GM13977 (cell line): ENCODE measurements around the gene CCDC9B.

ENCODE experiments used
- DNase-seq: peaks from one replicate; pipeline ENCODE4 v3.0.0; 2012; ENCODE audit warnings: low spot score
- CTCF ChIP-seq: IDR thresholded peaks from 2 replicates; pipeline ENCODE4 v1.5.1; 2012; ENCODE audit warnings: mild to moderate bottlenecking, control low read depth; ENCODE audit not compliant: insufficient read depth; ENCODE audit errors: extremely low read depth, missing control alignments
- in situ Hi-C: fragments of 300-500 bp; cut with MboI; formaldehyde crosslinking; loops from one replicate; pipeline ENCODE4 v1.12.0; 2022; ENCODE audit warnings: low sequenced_read_pairs, low pct_unique_long_range_greater_than_20kb, mixed read lengths, inconsistent platforms; ENCODE audit not compliant: unreplicated experiment

The CCDC9B gene

GRCh38 chr15:40331026-40331425, 9.7 kb downstream of the CCDC9B start:
- in situ Hi-C loops, result no loop called here
- no peak for DNase-seq
- no peak for TF ChIP-seq CTCF

DNA sequence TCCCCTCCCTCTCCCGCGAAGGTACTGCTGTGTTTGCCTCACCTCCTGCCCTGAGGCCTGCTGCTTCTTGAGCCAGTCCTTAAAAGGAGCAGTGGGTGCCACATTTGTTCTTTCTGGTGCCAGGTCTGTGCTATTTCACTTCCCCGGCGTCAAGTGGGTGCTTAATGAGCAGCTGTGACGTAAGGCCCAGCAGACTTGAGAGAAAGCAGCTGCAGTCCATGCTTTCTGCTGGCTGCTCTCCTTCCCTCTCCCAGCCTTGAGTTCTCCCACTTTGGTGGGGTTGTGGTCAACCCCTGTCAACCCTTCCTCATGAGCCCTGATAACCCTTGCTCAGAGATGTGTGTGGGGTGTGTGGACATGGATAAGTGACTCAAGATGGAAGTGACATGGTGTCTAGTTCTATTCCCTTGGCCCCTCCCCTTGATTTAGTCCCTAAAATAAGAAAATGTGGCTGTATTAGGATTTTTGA, 10.3 kb downstream of the CCDC9B start:
- no peak for TF ChIP-seq CTCF
- DNase-seq, result no peak
- in situ Hi-C loops, result no loop called here

DNA sequence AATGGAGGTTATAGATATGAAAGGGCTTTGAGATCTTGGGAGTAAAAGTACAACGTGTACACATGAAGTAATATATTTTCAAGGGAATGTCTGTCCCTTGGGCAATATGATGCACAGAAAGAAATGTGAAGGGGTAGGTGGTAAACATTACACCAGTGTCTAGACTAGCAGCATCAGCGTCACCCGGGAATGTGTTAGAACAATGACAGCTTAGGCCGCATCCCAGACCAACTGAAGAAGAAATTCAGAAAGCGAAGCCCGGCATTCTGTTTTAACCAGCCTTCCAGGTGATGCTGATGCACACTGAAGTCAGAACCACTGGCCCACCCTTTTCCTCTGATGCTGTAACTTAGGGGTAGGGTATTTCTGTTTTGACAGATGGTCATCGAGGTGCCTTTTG, 10.9 kb downstream of the CCDC9B start:
- no peak for TF ChIP-seq CTCF
- in situ Hi-C loops, result no loop called here
- DNase-seq, result no peak

GRCh38 chr15:40328751-40329150, 12.0 kb downstream of the CCDC9B start:
- no peak for DNase-seq
- in situ Hi-C loops, result no loop called here
- TF ChIP-seq CTCF, result no peak

- in situ Hi-C loops, result no loop called here
- DNase-seq, result no peak
- TF ChIP-seq CTCF, result no peak
Observed at GRCh38 chr15:40328176-40328575, 12.6 kb downstream of the CCDC9B start.

- no peak for TF ChIP-seq CTCF
- in situ Hi-C loops, result no loop called here
- no peak for DNase-seq
Observed at GRCh38 chr15:40327457-40327856, 13.3 kb downstream of the CCDC9B start.

GRCh38 chr15:40325700-40326099, 15.0 kb downstream of the CCDC9B start:
- no peak for TF ChIP-seq CTCF
- DNase-seq, result no peak
- in situ Hi-C loops, result no loop called here
